Right atrium auricular region (tissue), 2 donors: ENCODE data around the gene BNIP2. TPM values are rescaled to one million over a fixed set of nuclear protein-coding genes. Genes with fewer than 3 reads are reported as not detected.

ENCODE experiments used
- DNase-seq: peaks from one replicate; pipeline ENCODE4 v3.0.0-alpha.2; 2019; ENCODE audit warnings: low spot score
- H3K27ac ChIP-seq, 2 donors: fragments of 200-600 bp; sonication (generic); 1 replicate in 1 of 2; 2 replicates in 1 of 2; pipeline ENCODE4 v1.5.1; 2016 to 2019
- H3K27me3 ChIP-seq, 2 donors: fragments of 200-600 bp; sonication (generic); one replicate each; pipeline versions ENCODE4 v1.5.1 to v1.6.0; 2017 to 2019
- H3K36me3 ChIP-seq: fragments of 200-600 bp; sonication (generic); one replicate; pipeline ENCODE4 v1.5.1; 2016
- H3K4me1 ChIP-seq, 2 donors: fragments of 200-600 bp; sonication (generic); one replicate each; pipeline versions ENCODE4 v1.5.1 to v1.6.0; 2017 to 2019
- H3K4me3 ChIP-seq, 2 donors: fragments of 200-600 bp; sonication (generic); 1 replicate in 1 of 2; 2 replicates in 1 of 2; pipeline ENCODE4 v1.5.1; 2017 to 2019; ENCODE audit warnings: mild to moderate bottlenecking in 1 of 2, moderate library complexity in 1 of 2
- H3K9me3 ChIP-seq, 2 donors: fragments of 200-600 bp; sonication (generic); one replicate each; pipeline ENCODE4 v1.5.1; 2019
- CTCF ChIP-seq, 2 donors: fragments of 200-600 bp; sonication (generic); IDR thresholded peaks; one replicate each; pipeline ENCODE4 v1.5.1; 2019; ENCODE audit warnings: antibody characterized with exemption in 2 of 2
- total RNA-seq, 2 donors: library from RNA; depleted of rRNA; stranded (reverse); fragments of >200 nt; gene quantifications; one replicate each; pipeline ENCODE4 v1.1.0, GENCODE V29; 2016

Gene BNIP2
- total RNA-seq, 2 donors from 2014 or later = 93.7 to 148 TPM

- no peaks in the 10 kb centered on the region for H3K36me3 ChIP-seq
- no peaks in the 10 kb centered on the region for H3K27me3 ChIP-seq
- DNase-seq = no peak
- no peaks in the 10 kb centered on the region for H3K9me3 ChIP-seq
- H3K4me3 ChIP-seq = no peak overlapping the region
- no peak overlapping the region for H3K27ac ChIP-seq
- TF ChIP-seq CTCF (IDR thresholded peaks at IDR 0.05) = no peak
- H3K4me1 ChIP-seq = no peaks in the 10 kb centered on the region
Observed at GRCh38 chr15:59618406-59618805, 70.7 kb downstream of the BNIP2 start.

- Histone ChIP-seq H3K36me3 (no peaks in the 10 kb centered on the region), H3K4me1 (no peaks in the 10 kb centered on the region), H3K27ac (no peak overlapping the region), H3K27me3 (no peaks in the 10 kb centered on the region), H3K9me3 (no peaks in the 10 kb centered on the region), H3K4me3 (no peak overlapping the region)
- TF ChIP-seq CTCF (IDR thresholded peaks at IDR 0.05) = no peak
- DNase-seq = no peak
Observed at GRCh38 chr15:59616379-59616778, 72.7 kb downstream of the BNIP2 start.

- no peak overlapping the region for H3K27ac ChIP-seq
- DNase-seq = no peak
- no peaks in the 10 kb centered on the region for H3K4me1 ChIP-seq
- no peaks in the 10 kb centered on the region for H3K9me3 ChIP-seq
- no peak overlapping the region for H3K4me3 ChIP-seq
- no peaks in the 10 kb centered on the region for H3K27me3 ChIP-seq
- no peak for TF ChIP-seq CTCF (IDR thresholded peaks at IDR 0.05)
- no peaks in the 10 kb centered on the region for H3K36me3 ChIP-seq
Observed at GRCh38 chr15:59615661-59616060, 73.5 kb downstream of the BNIP2 start.

- Histone ChIP-seq H3K36me3 (no peaks in the 10 kb centered on the region), H3K9me3 (no peaks in the 10 kb centered on the region), H3K27me3 (no peaks in the 10 kb centered on the region), H3K4me1 (no peaks in the 10 kb centered on the region), H3K27ac (no peak overlapping the region), H3K4me3 (no peak overlapping the region)
- DNase-seq = no peak
- TF ChIP-seq CTCF (IDR thresholded peaks at IDR 0.05) = no peak
Observed at GRCh38 chr15:59614153-59614552, 75.0 kb downstream of the BNIP2 start.

GRCh38 chr15:59611276-59612260 lies 77.6 kb downstream of the BNIP2 start, which contains the start of gene GCNT3:
TSS of gene GCNT3 (plus strand) at chr15:59611783. CDS start at chr15:59618239, 6,456 bp downstream.
- H3K4me3 ChIP-seq = no peak within 1 kb of the TSS
- no peak within 1 kb of the TSS for H3K27ac ChIP-seq
- H3K4me1 ChIP-seq = no peaks in the 10 kb centered on the region
- TF ChIP-seq CTCF (IDR thresholded peaks at IDR 0.05) = no peak
- no peaks in the 10 kb centered on the region for H3K36me3 ChIP-seq
- no peaks in the 10 kb centered on the region for H3K9me3 ChIP-seq
- H3K27me3 ChIP-seq = no peaks in the 10 kb centered on the region
- DNase-seq = no peak
